Subcutaneous adipose tissue (tissue), 4 donors: Measurements from ENCODE around the gene SNHG17. TPM values are rescaled to one million over a fixed set of nuclear protein-coding genes. Genes with fewer than 3 reads are reported as not detected.

Source experiments
- CTCF ChIP-seq: fragments of 450-650 bp; IDR thresholded peaks from one replicate; pipeline ENCODE4 v1.5.1; 2016; ENCODE audit warnings: low read depth, mild to moderate bottlenecking, control low read depth, antibody characterized with exemption, moderate library complexity
- total RNA-seq, 4 donors: library from RNA; depleted of rRNA; stranded (reverse); fragments of >200 nt; gene quantifications; one replicate each; pipeline ENCODE4 v1.1.0, GENCODE V29; 2016

Gene SNHG17
- total RNA-seq, 4 donors from 2014 or later: 7.7 to 25.4 (median 20.4) TPM

- TF ChIP-seq CTCF: no peak
Observed at GRCh38 chr20:38429301-38429700, 5.8 kb downstream of the SNHG17 start.

- no peak for TF ChIP-seq CTCF
Observed at GRCh38 chr20:38428800-38429199, 6.3 kb downstream of the SNHG17 start.

GRCh38 chr20:38427655-38428023, 7.5 kb downstream of the SNHG17 start:
- TF ChIP-seq CTCF: no peak

GRCh38 chr20:38426006-38426897, 8.9 kb downstream of the SNHG17 start:
- TF ChIP-seq CTCF: no peak

- no peak for TF ChIP-seq CTCF
Observed at GRCh38 chr20:38424401-38424800, 10.7 kb downstream of the SNHG17 start.

- no peak for TF ChIP-seq CTCF
Observed at GRCh38 chr20:38423541-38423940, 11.6 kb downstream of the SNHG17 start.

GRCh38 chr20:38421915-38422314, 13.2 kb downstream of the SNHG17 start:
- TF ChIP-seq CTCF: no peak
